Fibroblast of skin of left biceps (primary cell): Measurements from ENCODE around the gene ZDHHC14.

Experiments used
- DNase-seq, 2 experiments: peaks; one replicate each; pipeline ENCODE4 v3.0.0-alpha.2; 2013; ENCODE audit warnings: low read depth in 2 of 2

The ZDHHC14 gene

DNA sequence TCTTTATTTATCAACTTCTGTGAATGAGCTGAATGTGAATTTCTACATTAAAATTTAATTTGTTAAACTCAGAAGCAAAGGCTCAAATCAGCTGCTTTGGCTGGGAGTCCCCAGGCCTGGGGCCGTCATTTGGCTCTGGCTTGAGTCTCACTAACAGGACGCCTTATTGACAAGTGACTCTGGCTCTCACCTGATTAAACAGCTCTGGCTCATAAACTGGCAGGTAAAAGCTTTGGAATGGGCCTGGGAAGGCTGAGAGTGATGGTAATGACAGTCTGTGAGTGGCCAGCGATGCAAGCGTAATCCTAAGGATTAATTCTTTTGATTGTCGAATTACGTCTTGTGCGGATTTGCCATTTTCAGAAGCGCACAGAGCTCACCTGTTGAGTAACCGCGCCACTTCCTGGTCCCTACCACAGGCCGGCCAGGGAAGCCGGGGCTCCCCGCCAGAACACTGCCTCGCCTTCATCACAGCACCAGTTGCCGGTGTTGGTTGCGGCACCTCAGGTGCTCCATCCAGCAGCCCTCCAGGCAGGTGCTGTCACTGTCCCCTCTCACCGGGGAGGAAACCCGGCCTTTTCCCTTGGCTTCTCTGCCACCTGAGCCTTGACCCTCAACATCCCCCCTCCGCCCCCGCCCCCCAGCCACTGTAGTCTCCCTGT, 110.7 kb downstream of the ZDHHC14 start:
- DNase-seq = no peak

DNA sequence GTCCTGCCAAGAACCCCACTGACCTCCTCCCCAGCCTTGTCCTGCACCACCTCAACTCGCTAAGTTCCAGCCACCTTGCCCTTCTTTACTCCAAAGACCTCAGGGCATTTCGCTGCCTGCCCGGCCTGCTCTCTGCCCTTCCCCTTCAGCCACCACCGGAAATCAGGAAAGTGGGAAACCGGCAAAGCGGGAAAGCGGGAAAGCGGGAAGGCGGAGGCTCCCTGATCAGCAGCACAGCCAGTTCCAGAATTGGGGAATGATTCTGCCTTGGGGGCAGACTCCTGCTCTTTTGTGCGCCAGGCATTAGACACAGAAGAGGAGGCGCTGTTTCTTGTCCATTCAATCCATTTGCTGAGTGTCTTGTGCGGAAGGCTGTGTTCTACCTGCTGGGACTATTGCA, 111.3 kb downstream of the ZDHHC14 start:
- DNase-seq = no peak

DNA sequence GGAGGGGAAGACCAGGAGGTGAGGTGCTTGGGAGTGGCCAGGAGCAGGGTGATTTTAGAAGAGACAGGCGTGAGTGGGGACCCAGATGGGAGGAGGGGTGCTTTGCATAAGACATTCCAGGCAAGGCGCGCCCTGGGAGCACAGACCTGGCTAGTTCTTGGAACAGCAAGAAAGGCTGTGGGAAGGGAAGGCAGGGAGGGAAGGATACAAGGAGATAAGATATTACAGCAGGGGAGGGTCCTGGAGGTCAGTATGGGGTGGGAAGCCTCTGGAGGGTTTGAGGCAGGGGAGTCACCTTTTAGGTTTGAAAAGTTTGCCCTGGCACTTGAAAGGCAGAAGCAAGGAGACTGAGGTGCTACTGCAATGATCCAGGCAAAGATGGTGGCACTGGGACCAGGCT, 111.8 kb downstream of the ZDHHC14 start:
- DNase-seq = no peak

DNA sequence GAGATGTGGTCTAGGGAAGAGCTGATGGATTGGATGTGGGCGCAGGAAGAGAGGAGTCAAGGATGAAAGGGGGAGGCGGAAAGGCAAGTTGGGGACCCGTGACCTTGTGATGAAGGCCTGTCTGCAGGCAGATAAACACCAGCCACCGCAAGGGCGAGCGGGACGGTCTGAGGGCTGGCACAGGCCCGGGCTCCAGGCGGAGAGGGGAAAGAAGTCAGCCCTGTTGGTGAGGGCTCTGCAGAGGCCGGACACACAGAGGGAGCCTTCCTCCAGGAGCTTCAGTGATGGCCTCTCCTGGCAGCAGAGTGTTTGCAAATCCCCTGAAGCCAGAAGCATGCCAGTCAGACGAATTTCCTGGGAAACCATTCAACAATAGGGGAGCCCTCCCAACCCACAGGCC, 112.2 kb downstream of the ZDHHC14 start:
- DNase-seq = no peak

DNA sequence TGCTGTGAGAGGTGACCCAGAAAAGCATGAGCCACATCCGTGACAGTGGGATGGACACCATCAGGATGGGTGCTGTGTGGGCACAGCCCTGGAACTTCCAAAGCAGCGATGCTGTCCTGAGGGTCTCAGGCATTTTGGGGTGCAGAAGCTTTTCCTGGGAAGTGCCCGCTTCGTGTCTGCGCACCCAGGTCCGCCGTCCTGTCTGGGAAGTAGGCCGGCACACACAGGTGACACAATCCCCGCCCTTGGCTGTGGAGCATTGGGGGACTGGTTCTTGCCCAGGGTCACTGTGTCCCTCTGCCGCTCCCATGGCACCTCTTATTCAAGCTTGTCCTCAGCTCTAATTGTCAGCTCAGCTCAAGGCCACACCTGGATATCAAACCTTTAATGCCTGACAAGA, 112.6 kb downstream of the ZDHHC14 start:
- no peak for DNase-seq

DNA sequence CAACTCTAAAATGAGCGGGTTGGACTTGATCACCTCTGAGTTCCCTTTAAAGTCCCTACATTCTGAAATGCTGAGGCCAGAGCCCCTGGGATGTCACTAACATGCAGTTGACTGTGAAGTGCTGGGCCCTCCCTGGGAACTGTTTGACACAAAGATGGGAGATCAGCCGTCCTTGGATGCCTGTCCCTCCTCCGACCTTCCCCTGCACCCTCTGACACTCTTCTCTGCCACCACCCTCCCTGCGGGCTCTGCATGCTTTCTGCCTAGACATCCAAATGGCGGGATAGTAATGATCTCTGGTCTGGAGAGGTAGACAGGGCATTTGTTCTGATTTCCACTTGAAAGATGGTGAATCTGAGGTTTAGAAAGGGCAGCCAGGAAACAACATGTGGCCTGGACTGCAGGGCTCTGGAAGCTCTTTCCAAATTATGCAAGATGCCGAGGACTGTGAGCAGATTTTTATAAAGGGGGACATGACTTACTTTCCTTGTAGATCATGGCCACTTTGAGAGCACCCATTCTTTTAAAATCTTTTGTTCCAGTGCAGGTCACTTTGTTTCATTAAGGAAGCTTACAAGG, 113.2 kb downstream of the ZDHHC14 start:
- DNase-seq = no peak

DNA sequence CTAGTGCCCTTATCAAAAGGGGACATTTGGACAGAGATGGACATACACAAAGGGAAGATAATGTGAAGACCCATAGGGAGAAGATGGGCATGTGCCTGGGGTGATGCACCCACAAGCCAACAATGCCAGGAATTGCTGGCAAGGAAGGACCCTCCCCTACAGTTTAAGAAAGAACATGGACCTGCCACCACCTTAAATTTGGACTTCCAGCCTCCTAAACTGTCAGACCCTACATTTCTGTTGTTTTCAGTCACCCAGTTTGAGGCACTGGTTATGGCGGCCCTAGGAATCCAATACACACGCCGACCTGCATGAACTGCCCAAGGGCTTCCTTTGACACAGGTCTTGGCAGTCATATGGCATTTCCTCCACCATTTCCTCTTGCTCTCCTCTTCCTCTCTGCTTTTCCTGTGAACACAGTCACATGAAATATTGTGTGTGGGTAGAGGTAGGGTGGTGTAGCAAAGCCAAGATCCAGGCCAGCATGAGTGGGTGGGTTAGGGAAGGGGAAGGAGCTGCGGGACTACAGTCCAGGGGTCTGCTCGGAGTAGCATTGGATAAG, 115.6 kb downstream of the ZDHHC14 start:
- DNase-seq = no peak

DNA sequence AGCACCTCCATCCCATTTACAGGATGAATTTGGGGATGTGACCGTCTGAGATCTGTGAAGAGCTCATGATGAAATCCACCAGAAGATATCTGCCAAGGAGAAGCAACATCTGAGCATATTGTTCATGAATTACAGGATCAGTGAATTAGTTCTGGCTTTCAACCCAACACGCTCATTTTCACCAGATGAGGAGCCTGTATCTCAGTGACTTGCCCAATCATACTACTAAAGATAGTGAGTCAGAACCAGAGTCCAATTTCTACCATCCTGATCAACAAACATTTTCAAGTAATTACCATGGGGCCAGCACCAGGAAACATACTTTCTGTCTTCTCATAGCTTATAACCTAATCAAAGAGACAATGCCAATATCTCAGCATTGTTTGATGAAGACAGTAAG, 116.6 kb downstream of the ZDHHC14 start:
- no peak for DNase-seq

DNA sequence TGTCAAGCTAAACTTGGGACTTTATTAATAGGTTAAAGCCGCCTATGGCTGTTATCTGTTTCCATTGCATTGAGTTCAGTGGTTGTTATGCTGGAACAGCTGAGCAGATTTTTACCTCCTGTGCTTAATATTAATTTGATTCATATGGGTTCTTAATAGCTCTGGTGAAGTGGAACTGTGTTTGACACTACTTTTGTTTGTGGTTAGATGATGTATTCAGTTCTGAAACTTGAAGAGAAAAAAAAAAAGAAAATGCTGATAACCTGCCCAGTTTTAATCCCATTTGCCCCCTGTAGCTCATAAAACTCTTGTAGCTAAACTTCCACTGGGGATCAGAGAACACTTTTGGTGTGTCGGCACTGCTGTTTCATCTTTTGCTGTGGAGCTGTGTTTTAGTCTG, 117.8 kb downstream of the ZDHHC14 start:
- DNase-seq = no peak

DNA sequence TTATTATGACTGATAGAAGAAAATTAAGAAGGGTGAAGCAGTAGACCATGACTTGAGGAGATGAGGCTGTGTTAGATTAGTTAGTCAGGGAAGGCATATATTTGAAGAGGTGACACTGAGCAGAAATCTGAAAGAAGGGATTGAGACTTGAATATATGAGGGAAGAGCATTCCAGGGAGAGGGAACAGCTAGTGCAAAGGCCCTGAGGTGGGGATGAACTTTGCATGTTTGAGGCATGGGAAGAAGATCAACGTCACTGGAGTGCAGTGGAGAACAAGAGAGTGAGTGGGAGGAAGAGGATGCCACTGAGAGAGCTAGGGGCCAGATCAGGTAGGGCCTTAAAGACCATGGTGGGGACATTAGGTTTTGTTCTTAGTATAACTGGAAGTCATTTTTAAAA, 119.0 kb downstream of the ZDHHC14 start:
- DNase-seq = no peak

DNA sequence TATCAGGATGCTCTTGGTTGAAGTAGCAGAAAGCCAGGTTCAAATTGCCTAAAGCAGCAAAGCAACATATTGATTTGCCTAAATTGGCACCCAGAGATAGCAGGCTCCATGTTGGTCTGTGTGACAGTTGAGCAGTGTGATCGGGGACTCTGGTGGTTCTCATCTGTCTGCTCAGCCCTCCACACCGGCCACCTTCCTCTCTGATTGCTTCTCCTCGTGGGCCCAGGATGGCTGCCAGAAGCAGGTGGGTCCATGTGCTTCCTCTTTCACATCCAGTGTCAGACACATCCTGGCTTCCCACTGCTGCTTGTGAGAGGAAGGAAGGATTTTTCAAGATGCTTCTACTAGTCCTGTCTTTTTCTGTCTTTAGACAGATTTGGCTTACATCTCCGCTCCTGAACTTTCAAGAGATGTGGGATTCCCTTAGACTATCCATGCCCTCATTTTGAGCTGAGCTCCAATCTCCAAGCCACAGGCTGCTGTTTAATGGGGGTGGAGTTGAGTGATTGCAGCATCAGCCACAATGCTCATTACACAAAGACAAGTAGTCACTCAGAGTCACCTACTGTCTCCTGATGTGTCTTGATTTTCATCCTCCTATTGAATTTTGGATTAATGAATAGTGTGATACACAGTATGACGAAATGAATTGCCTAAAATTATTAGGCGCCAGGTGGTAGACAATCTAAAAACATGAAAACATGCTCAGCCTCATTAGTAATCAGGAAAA, 122.2 kb downstream of the ZDHHC14 start:
- DNase-seq = no peak

DNA sequence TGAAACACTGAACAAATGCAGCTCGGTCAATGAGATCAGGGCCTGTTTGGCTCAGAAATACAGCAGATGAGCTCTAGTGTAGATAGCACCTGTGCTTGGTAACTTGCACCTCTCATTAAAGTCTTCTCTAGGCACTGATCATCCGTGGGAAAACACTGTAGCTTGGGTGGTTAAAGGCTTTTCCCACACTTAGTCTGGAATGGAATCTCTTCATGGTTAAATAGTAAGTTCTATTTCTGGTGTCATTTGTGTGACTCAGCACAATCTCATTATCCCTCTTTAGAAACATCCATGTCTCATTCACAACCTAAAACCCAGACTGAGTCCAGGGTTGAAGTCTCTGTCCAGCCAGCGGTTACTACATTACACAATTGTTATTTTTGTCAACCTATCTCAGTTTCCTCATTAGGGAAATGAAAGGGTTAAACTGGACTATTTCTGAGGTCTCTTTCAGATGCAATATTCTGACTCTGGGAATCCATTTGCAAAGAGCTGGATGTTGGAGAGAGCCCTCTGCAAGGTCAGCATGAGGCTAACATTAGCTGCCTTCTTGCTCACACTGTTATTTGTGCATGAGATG, 125.0 kb downstream of the ZDHHC14 start:
- DNase-seq = no peak

DNA sequence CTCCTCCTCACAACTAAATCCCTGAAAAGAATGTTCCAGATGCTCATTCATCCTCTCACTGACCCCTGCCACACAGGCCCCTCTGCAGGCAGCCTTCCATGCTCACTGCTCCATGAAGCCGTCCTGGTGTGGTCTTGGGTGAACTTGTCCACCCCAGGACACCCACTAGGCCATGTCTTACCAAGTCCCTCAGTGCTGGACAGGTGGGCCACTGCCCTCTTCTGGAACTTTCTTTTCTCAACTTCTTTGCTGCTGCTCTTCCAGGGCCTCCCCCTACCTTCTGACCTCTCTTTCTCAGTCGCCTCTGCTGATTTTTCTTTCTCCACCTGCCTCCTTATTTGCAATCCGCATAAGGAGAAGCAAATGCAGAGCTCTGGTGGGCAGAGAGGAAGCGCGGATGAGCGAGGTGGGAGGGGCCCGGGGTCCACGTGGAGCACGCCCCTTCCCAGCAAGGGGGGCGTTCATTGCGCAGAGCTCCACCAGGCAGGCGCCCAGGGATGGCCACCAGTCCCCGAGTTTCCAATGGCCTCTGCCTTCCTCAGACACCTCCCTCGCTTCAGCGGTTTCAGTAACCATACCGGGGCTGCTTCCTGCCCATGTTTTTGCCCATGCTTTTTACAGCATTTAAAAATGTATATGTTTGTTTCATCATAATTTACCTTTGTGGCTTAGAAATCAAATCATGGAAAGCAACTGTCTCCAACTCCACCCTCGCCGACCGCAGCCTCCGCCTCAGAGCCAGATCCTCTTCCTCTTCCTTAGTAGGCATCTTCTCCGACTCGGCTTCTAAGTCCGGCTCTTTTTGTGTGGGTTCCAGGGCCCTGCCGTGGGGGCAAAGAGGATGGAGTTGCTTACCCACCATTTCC, 129.6 kb downstream of the ZDHHC14 start:
- no peak for DNase-seq

DNA sequence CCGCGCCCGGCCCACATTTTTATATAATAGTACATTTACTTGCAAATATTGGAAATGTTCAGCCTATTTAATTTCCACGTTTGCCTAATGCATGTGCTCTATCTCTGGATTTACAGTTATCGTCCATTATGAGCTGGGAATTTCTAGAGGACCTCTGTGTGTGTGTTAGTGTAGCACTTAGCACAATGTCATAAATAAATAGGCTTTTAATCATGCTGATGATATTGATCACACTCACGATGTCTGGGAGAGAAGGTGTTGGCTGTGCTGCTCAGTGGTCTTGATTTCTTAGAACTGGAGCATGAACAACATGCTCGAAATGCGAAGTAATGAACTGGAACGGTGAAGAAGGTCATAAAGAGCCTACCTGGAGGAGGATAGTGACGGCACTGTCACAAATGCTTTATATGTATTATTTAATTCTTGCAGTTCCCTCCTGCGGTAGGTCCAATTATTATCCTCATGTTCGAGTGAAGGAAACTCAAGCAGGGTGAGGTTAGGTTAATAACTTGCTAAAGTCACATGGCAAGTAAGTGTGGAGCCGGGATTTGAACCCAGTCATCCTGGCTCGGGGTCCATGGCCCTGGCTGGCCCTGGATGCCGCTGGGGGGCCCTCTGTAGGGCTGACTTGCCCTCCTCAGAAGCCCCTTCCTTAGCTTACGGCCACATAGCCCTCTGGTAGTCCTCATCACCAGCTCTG, 130.8 kb downstream of the ZDHHC14 start:
- DNase-seq = no peak

DNA sequence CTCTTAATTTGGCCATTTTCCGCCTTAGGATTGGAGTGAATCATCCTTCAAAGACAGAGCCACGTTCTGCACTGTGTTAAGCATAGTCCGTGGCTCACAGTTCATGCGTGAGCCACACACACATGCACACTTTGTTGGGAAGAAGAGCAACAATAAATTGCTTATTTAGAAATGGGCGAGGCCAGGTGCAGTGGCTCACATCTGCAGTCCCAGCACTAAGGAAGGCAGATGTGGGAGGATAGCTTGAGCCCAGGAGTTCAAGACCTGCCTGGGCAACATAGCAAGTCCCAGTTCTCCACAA, 131.3 kb downstream of the ZDHHC14 start:
- DNase-seq = no peak

DNA sequence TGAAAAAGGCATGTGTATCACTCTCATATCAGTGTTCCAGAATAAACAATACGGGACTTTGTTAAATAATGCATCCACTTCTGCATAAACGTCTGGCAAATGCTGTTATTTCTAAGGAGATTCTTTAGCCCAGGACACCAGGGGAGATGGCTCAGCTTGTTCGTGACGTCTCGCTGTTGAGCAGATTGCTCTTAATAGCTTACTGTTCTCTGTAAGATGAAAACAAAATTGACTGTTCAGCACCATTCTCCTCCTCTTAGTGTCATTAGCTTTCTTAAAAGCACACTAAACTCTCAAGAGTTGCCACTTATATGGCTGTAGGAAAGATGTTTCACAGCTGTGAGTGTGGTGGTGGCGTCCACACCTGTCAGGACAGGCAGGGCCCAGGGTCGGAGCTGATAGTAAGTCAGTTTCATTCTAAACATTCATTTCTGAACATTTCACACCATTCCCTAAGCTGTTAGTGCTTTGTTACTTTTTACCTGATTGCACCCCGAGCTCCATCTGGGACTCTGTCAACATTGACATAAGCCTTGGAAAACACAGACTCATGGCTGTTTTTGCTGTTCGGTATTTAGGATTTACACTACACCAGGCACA, 132.1 kb downstream of the ZDHHC14 start:
- DNase-seq = no peak

DNA sequence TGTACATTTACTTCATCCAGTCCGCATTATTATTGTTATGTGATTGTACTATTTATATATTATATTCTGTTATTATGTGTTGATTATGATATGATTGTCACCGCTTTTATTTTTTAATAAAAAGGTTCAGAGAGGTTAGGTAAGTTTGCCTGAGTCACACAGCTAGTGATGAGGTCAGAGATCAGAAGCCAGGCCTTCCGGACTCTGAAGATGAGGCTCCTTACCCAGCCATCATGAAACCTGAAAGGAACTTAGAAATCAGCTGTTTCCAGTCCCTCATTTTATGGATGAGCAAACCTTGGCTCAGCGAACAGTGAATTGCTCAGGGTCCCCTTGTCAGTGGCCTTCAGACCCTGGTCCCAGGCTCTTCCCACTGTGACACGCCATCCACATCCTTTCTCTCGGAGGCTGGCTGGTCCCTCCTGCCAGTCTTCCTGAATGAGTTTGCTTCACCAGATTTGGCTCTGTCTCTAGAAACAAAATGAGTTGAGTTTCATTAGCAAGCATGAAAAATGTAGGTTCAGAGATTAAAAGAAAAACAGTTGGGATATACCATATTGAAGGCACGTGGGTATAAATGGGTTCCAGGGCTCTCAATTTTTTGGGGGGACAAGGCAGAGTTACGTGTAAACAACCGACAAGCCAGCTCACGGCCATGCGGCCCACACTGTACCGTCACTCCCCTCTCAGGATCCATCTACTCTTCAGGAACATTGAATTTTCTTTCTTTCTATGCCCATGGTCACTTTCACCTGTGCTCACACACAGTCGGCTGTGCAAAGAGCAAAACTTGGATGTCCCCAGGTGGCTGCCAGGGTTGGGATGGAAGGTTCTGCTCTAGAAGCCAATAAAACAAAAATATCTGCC, 132.9 kb downstream of the ZDHHC14 start:
- DNase-seq = no peak

DNA sequence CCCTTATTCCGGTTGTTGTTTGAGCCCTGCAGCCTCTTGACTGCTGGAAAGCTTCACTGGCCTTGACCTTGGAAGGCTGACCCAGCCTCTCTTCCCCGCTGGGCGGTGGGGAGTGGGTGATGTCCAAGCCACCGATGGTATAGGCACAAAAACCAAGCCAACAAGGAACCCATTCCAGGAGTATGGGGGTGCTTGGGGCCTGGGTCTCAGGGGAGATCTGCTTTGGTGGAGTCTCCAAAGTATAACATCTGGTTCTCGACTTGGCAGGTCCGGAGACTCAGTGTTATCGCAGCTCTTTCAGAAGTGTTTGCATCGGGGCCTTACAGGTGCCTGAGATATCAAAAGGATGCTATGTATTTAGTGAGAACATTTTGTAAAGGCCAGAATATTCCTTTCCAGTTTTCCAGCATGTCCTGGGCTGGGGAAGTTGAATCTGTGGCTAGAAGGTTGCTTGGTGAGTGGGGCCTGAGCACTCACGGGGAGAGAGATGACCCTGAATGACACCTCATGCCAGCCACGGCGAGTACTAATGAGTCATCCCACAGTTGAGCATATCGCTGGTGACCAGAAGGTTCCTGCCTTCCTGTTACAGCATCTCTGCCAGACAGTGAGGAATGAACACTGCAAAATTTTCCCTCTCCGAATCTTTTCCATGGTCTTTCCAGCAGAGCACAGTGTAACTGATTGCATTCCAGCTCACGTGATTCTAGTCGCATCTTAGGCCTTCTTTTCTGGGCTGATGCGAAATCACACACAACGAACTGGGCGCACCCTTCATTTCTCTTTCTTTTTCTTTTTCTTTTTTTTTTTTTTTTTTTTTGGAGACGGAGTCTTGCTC, 133.9 kb downstream of the ZDHHC14 start:
- no peak for DNase-seq
